ENCODE results near the gene RTN4.
"Not testable (repeated sequence)": the region's sequence is repeated elsewhere in the genome, so short reads cannot be mapped to it uniquely, and the experiment has no call there.

Gene RTN4

GRCh38 chr2:55009277-55010060 is 40.8 kb downstream of the RTN4 start:
- DNase-seq: no peak

- no peak for DNase-seq
These were observed 43.9 kb downstream of the RTN4 start for GRCh38 chr2:55006306-55006705.

- no peak for DNase-seq
These were observed 46.3 kb downstream of the RTN4 start for GRCh38 chr2:55003706-55004639.

GRCh38 chr2:55001716-55002115 is 48.5 kb downstream of the RTN4 start:
- no peak for DNase-seq

- no peak for DNase-seq
These were observed 49.9 kb downstream of the RTN4 start for GRCh38 chr2:55000341-55000740.

GRCh38 chr2:54999182-54999581 is 51.1 kb downstream of the RTN4 start:
- no peak for DNase-seq

GRCh38 chr2:54997826-54998225 is 52.4 kb downstream of the RTN4 start:
- no peak for DNase-seq

- DNase-seq: no peak
These were observed 54.7 kb downstream of the RTN4 start for GRCh38 chr2:54995553-54995952.

GRCh38 chr2:54990694-54991093 is 59.6 kb downstream of the RTN4 start:
- DNase-seq: not testable (repeated sequence)

- DNase-seq: no peak
These were observed 61.6 kb downstream of the RTN4 start for GRCh38 chr2:54988612-54989011.

GRCh38 chr2:54986264-54986663 is 64.0 kb downstream of the RTN4 start:
- DNase-seq: no peak

GRCh38 chr2:54984476-54984875 is 65.8 kb downstream of the RTN4 start:
- DNase-seq: no peak

GRCh38 chr2:54983345-54984220 is 66.7 kb downstream of the RTN4 start:
- no peak for DNase-seq

GRCh38 chr2:54981385-54981784 is 68.9 kb downstream of the RTN4 start:
- DNase-seq: no peak

GRCh38 chr2:54979321-54980044 is 70.8 kb downstream of the RTN4 start:
- DNase-seq: no peak

- no peak for DNase-seq
These were observed 73.1 kb downstream of the RTN4 start for GRCh38 chr2:54977149-54977548.

- DNase-seq: no peak
These were observed 74.4 kb downstream of the RTN4 start for GRCh38 chr2:54975598-54976492.

- no peak for DNase-seq
These were observed 75.1 kb downstream of the RTN4 start for GRCh38 chr2:54975175-54975574.

- DNase-seq: no peak
These were observed 80.3 kb downstream of the RTN4 start for GRCh38 chr2:54969940-54970338.

GRCh38 chr2:54969295-54969939 is 80.8 kb downstream of the RTN4 start:
- no peak for DNase-seq

Measured in activated CD4-positive, CD25-positive, alpha-beta regulatory T cell (primary cell).